COLO668 (cell line): ENCODE measurements around the gene NIPBL.
"Not testable (repeated sequence)": the region's sequence is repeated elsewhere in the genome, so short reads cannot be mapped to it uniquely, and the experiment has no call there.

Experiments
- DNase-seq: peaks from one replicate; lab custom pipeline; 2025; ENCODE audit not compliant: unreplicated experiment; lab: John Stamatoyannopoulos, UW

The NIPBL gene

DNA sequence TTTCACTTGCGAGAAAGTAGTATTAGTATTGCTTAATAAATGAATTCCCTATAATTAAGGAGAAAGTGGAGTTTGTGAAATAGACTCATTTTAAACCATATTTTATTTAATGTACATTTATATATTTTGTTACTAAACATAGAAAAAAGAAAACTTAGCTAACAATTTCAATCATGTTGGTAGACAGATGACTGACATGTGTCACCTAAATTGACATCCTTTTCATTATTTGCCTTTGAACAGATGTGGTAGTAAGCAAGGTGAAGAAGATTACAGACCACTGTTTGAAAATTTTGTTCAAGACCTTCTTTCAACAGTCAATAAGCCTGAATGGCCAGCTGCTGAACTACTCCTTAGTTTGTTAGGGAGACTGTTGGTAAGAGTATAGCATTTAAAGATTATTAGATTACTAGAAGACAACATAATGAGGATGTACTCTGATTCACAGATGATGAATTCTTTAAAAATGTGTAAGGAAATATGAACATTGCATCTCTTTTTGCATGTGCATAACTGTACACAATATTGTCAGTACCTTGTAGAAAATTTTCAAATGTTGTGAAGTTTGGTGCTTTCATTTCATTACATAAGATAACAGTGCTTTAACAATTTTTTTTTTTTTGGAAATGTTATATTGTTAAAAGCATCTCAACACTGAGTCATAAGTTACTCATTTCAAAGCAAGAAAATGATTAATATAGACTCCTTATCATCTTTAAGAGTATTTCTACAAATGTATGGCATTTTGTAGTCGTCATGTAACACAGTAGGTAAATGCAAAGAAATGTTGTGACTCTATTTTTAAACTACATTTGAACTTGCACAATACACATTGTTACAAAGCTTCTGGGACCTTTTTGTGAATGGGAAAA, 139.5 kb downstream of the NIPBL start:
- DNase-seq = no peak

DNA sequence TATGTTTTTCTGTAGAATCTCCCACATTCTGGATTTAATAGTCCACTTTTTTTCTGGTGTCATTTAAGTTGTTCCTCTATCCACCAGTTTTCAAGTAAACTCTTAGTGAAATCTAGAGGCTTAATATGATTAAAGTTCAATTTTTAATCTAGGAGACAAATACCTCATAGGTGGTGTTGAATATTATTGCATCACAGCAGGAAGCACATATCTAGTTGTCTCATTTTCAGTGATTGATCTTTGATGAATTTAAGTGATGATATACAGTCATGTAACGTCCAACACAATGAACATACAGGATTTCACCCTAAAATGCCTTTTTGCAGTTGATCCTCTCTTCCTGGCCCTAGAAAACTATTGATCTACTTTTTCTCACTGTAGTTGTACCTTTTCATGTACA, 152.3 kb downstream of the NIPBL start:
- no peak for DNase-seq

- DNase-seq = no peak
Observed at GRCh38 chr5:37029436-37029835, 152.9 kb downstream of the NIPBL start.

GRCh38 chr5:37034955-37035354, 158.4 kb downstream of the NIPBL start:
- DNase-seq = no peak

- no peak for DNase-seq
Observed at GRCh38 chr5:37037840-37038239, 161.3 kb downstream of the NIPBL start.

DNA sequence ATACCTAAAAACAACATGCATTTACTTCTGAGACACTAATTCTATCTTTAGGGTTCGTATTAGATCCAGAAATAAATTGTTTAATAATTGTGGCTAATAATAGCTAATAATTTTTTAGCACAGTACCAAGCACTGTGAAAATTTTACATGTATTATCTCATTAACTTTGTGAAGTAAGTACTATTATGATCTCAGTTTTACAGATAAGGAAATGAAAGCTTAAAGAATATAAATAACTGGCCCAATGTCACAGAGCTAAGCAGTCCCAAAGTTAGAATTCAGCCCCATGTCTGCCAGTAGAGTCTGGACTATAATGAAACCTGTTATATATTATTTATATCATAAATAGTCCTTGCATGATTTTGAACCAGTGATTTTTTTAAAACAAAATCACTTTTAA, 163.3 kb downstream of the NIPBL start:
- DNase-seq = no peak

DNA sequence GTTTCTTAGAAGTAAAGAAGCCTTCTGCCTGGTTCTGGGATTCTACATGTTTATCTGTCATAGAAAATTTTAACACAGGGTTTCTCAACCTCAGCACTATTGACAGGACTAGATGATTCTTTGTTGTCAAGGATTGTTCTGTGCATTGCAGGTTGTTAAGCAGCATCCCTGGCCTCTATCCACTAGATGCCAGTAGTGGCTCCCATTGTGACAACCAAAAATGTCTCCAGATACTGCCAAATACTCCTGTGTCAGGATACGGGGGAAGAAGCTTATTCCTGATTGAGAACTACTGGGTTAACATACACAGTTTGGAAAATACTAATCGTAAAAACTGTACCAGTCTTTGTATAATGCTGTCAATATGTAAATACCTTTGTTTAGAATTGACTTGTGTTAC, 167.1 kb downstream of the NIPBL start:
- no peak for DNase-seq

GRCh38 chr5:37044120-37044519, 167.6 kb downstream of the NIPBL start:
- DNase-seq = no peak

- DNase-seq = no peak
Observed at GRCh38 chr5:37045703-37046102, 169.1 kb downstream of the NIPBL start.

DNA sequence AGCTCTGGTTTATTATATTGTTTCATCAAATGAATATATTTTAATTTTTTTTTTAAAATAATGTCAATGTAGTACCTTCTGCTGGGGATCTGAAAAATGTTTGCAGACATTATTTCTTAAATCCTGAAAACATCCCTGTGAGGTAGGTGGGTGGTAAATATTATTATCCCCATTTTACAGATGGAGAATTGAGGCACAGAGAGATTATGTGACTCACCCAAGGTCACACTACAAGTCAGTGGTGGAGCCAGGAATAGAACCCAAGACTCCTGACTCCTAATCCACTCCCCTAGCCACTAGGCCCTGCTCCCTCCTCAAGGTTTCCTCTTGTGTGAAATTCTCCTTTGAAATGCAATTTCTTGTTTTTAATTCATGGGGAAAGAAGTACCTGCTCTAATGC, 171.4 kb downstream of the NIPBL start:
- no peak for DNase-seq

DNA sequence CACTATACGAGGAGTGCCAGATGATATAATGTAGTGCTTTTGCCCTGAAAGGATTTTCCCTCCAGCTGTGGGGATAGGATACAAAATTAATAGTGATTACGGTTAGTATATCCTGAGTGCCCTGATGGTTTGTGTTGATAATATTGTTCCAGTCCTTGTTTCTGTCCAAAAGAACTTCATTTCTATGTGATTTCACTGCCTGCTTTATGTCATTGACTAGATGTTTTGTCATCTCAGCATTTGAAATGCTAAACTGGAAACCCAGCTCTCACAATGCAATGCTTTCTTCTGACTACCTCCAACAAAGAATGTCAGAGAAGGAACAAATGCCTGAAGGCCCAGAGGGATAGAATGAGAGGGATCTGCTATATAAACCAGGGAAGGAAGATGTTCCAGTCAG, 177.8 kb downstream of the NIPBL start:
- DNase-seq = no peak

DNA sequence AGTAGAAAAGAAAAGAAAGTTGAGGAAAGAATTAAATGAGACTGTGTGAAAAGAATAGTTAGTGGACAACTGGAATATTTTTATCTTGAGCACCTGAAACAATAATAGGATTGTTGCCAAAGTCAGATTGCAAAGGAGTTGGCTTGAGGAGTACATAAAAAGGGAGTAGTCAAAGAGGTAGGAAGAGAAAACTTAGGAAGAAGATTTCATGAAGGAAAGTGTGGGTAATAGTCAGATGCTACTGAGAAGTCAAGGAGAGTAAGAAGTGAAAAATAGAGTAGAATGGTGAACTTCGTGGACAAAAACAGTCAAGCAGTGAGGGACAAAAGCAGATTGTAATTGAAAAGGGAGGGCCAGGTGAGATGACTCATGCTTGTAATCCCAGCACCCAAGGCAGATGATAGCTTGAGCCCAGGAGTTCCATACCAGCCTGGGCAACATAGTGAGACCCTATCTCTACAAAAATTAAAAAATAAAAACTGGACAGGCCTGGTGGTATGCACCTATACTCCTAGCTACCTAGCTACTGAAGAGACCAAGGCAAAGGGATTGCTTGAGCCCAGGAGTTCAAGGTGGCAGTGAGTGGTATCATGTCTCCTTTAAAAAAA, 178.9 kb downstream of the NIPBL start:
- no peak for DNase-seq

DNA sequence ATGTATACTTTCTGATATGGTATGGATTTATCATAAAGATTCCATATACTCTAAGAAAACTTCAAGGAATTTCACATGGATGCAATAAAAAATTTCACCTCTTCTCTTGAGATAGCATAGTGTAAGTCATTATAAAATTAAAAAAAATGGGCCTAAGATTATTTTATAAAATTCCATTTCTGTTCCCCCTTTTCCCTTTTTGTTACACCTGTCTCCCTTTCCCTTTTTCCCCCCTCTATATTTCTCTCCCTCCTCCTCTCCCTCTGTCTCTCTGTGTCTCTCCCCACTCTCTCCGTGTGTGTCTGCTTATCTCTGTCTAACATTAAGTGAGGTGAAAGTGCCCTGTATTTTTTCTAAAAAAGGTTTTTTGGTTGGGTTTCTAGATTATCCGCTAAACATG, 180.2 kb downstream of the NIPBL start:
- no peak for DNase-seq

DNA sequence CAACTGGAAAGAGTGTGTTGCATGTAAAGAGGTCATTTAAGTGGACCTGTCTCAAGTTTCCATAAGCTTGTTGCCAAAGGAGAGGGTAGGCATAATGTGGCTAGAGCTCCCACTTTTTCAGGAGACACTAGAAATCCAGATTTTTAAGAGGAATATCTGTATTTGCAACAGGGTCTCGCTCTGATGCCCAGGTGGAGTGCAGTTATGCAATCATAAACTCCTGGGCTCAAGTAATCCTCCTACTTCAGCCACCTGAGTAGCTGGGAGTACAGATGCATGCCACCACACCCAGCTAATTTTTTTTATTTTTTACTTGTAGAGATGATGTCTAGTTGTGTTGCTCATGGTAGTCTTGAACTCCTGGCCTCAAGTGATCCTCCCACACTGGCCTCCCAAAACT, 183.5 kb downstream of the NIPBL start:
- DNase-seq = no peak

DNA sequence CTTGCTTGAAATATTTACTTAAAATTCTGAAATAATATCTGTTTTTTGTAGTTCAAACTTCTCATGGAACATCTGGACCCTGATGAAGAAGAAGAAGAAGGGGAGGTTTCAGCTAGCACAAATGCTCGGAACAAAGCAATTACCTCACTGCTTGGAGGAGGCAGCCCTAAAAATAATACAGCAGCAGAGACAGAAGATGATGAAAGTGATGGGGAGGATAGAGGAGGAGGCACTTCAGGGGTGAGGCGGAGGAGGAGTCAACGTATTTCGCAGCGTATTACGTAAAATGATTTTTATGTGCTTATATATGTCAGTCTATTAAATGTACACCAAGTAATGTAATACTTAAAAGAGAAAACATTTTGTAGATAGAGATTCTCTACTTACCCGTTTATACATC, 187.2 kb downstream of the NIPBL start:
- DNase-seq = no peak

GRCh38 chr5:37064442-37064841, 187.9 kb downstream of the NIPBL start:
- DNase-seq = no peak

DNA sequence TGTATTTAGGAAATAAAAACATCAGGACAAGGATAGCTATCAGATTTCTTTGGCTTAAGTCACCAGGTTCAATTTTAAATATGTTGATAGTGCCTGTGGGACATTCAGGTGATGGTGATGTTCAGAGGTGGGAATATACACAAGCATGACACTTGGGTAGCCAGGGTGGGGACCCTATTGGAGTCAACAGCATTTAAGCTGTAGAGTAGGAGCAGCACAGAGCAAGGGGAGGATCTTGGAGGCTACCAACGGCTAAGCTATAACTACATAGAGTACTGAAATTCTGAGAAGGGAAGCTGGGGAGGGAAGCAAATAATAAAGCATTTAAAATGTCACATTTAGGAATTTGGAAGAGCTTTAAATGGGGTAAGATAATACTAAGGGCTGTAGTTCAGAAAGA, 194.9 kb downstream of the NIPBL start:
- no peak for DNase-seq

DNA sequence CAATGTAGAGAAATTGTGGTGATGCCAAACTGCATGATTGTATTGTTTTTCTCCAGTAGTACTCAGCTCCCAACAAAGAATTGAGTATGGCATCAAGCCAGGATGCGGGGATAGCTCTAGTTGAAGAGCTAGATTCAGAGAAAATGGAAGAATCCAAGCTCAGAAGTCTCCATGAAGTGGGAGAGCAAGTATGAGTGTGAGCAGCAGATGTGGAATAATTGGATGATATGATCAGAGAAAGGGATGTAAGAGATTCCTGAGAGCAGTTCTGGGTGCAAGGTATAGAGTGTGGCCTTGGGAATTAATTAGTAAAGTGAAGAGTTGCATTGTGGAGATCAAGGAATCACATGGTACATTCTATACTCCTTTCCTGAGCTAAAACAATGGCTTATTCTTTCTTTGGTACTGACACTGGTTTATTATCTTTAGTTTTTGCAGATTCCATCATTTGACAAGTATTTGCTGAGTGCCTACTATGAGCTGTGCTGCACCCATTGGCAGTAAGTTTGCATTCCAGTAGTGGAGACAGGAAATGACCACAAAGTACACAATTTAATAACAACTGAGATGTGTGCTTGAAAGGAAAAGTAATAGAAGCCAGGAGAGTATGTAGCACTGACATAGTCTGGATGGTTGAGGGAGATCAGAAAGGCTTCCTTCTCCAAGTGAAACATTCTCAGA, 195.5 kb downstream of the NIPBL start:
- DNase-seq = no peak

GRCh38 chr5:37075399-37075950, 198.9 kb downstream of the NIPBL start:
- no peak for DNase-seq

DNA sequence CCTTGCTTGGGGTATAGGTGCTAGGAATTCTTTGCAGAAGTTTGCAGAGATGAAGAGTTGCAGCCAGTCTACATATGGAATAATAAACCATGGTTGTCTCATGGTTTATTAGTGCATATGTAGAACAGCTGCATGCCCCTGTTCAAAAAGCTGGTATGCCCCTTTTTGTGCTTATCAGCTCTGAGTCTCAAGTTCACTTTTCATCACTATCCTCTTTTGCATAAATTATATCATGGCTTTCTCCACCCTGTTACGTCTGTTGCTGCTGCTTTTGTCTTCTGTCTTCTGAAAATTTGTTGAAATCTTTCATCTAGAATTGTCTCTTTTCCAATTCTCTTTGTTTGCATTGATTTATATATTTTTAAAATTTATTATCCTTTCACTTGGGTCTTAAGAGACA, 200.6 kb downstream of the NIPBL start:
- no peak for DNase-seq

DNA sequence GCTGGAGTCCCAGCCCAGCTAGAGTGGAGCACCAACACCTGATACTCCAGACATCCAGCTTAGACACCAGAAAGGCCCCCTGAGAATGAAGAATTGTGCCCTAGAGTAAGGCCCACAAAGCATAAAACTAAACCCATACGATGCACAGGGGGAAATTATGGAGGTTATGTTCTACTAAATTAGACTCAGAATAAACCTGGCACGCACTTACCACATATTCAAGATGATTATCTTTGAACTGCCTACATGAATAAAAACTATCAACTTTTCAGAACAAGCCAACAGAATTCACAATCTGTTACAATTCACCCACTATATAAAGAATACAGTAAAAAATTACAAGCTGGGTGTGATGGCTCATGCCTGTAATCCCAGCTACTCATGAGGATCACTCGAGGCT, 204.1 kb downstream of the NIPBL start:
- no peak for DNase-seq

- DNase-seq = not testable (repeated sequence)
Observed at GRCh38 chr5:37082977-37083376, 206.4 kb downstream of the NIPBL start.
